ENCODE results near the gene SV2B. TPM values are rescaled to one million over a fixed set of nuclear protein-coding genes. Genes with fewer than 3 reads are reported as not detected.

Gene SV2B
- polyA plus RNA-seq, 1 donor (not counting 4 experiments of a cell fraction or from before 2014, with no cell fraction given): 0.04 TPM

GRCh38 chr15:91259077-91259476, 159.0 kb downstream of the SV2B start:
- dilution Hi-C loops (cut with MboI; ENCODE audit: extremely low pct_ligation_motif_present, low sequenced_read_pairs): loop anchor here (25.0 kb wide), 1 partner anchor 197 kb away; no protein-coding TSS in a partner anchor
- Histone ChIP-seq H3K27ac (ENCODE audit: control insufficient read depth, insufficient read depth, low read length) (no peak overlapping the region), H3K9ac (ENCODE audit: control insufficient read depth, extremely low read depth, insufficient read depth, low read length) (no peak overlapping the region), H2AFZ (ENCODE audit: control insufficient read depth, low read length) (no peak overlapping the region), H3K9me1 (ENCODE audit: control insufficient read depth, extremely low read depth, insufficient read depth, low read length) (no peaks in the 10 kb centered on the region), H3K36me3 (ENCODE audit: control insufficient read depth in 2 of 2, extremely low read depth in 1 of 2, insufficient read depth in 2 of 2, low read length in 2 of 2) (no peaks in the 10 kb centered on the region), H3K4me2 (ENCODE audit: control insufficient read depth, extremely low read depth, insufficient read depth, low read depth, low read length) (no peak overlapping the region), H3K9me3 (ENCODE audit: control insufficient read depth, low read depth, low read length) (no peaks in the 10 kb centered on the region), H4K20me1 (ENCODE audit: control insufficient read depth, extremely low read depth, insufficient read depth, low read length) (no peaks in the 10 kb centered on the region), H3K27me3 (ENCODE audit: control insufficient read depth, extremely low read depth, insufficient read depth, low read length) (no peaks in the 10 kb centered on the region), H3K4me1 (ENCODE audit: control insufficient read depth, extremely low read depth, insufficient read depth, low read length) (peaks cover 11% of the 10 kb centered on the region), H3K4me3 (ENCODE audit: control insufficient read depth in 2 of 3, extremely low read depth in 1 of 3, insufficient read depth in 2 of 3, low read depth in 1 of 3, low read length in 3 of 3) (no peak overlapping the region), H3K79me2 (ENCODE audit: control insufficient read depth, insufficient read depth, low read length) (no peaks in the 10 kb centered on the region)
- TF ChIP-seq EZH2 (IDR thresholded peaks at IDR 0.05; ENCODE audit: low read length): no peak
- TF ChIP-seq, protein P1, sequence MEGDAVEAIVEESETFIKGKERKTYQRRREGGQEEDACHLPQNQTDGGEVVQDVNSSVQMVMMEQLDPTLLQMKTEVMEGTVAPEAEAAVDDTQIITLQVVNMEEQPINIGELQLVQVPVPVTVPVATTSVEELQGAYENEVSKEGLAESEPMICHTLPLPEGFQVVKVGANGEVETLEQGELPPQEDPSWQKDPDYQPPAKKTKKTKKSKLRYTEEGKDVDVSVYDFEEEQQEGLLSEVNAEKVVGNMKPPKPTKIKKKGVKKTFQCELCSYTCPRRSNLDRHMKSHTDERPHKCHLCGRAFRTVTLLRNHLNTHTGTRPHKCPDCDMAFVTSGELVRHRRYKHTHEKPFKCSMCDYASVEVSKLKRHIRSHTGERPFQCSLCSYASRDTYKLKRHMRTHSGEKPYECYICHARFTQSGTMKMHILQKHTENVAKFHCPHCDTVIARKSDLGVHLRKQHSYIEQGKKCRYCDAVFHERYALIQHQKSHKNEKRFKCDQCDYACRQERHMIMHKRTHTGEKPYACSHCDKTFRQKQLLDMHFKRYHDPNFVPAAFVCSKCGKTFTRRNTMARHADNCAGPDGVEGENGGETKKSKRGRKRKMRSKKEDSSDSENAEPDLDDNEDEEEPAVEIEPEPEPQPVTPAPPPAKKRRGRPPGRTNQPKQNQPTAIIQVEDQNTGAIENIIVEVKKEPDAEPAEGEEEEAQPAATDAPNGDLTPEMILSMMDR (optimal IDR thresholded peaks at IDR 0.05 in 1 of 3, IDR thresholded peaks at IDR 0.05 in 1 of 3, conservative IDR thresholded peaks at IDR 0.05 in 1 of 3; ENCODE audit: extremely low read depth in 1 of 3, insufficient read depth in 2 of 3, low read length in 3 of 3): no peak
- no peak for DNase-seq (ENCODE audit: low read depth, low spot score)
- no peak for FAIRE-seq

DNA sequence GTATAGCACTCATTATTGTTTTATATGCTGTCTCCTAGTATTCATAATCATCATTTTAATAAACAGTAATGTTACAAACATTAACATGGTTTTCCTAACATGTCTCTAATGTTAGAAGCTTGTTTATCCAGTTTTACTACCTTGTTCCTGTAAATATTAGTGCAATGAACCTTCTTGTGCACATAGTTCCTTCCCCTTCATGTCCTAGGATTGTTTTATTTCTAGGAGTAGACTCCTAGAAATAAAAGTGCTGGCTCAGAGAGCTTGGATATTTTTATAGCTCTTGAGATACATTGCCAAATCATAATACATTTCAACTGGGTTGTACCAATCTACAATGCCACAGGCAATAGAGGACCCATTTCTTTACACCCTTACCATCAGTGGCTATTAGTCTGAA, 161.3 kb downstream of the SV2B start:
- Histone ChIP-seq H3K4me1 (ENCODE audit: control insufficient read depth, extremely low read depth, insufficient read depth, low read length) (peaks cover 16% of the 10 kb centered on the region), H3K4me2 (ENCODE audit: control insufficient read depth, extremely low read depth, insufficient read depth, low read depth, low read length) (no peak overlapping the region), H3K9ac (ENCODE audit: control insufficient read depth, extremely low read depth, insufficient read depth, low read length) (no peak overlapping the region), H3K4me3 (ENCODE audit: control insufficient read depth in 2 of 3, extremely low read depth in 1 of 3, insufficient read depth in 2 of 3, low read depth in 1 of 3, low read length in 3 of 3) (no peak overlapping the region), H4K20me1 (ENCODE audit: control insufficient read depth, extremely low read depth, insufficient read depth, low read length) (no peaks in the 10 kb centered on the region), H3K27me3 (ENCODE audit: control insufficient read depth, extremely low read depth, insufficient read depth, low read length) (no peaks in the 10 kb centered on the region), H3K27ac (ENCODE audit: control insufficient read depth, insufficient read depth, low read length) (no peak overlapping the region), H3K9me1 (ENCODE audit: control insufficient read depth, extremely low read depth, insufficient read depth, low read length) (no peaks in the 10 kb centered on the region), H2AFZ (ENCODE audit: control insufficient read depth, low read length) (no peak overlapping the region), H3K79me2 (ENCODE audit: control insufficient read depth, insufficient read depth, low read length) (no peaks in the 10 kb centered on the region), H3K36me3 (ENCODE audit: control insufficient read depth in 2 of 2, extremely low read depth in 1 of 2, insufficient read depth in 2 of 2, low read length in 2 of 2) (no peaks in the 10 kb centered on the region), H3K9me3 (ENCODE audit: control insufficient read depth, low read depth, low read length) (no peaks in the 10 kb centered on the region)
- DNase-seq (ENCODE audit: low read depth, low spot score) (no peak), FAIRE-seq (no peak)
- dilution Hi-C loops (cut with MboI; ENCODE audit: extremely low pct_ligation_motif_present, low sequenced_read_pairs): loop anchor here (25.0 kb wide), 1 partner anchor 199 kb away; no protein-coding TSS in a partner anchor
- no peak for TF ChIP-seq EZH2 (IDR thresholded peaks at IDR 0.05; ENCODE audit: low read length)
- TF ChIP-seq, protein P1 (optimal IDR thresholded peaks at IDR 0.05 in 1 of 3, IDR thresholded peaks at IDR 0.05 in 1 of 3, conservative IDR thresholded peaks at IDR 0.05 in 1 of 3; ENCODE audit: extremely low read depth in 1 of 3, insufficient read depth in 2 of 3, low read length in 3 of 3): no peak
